CD14-positive monocyte (primary cell): ENCODE measurements around the gene PPFIBP1. TPM values are rescaled to one million over a fixed set of nuclear protein-coding genes. Genes with fewer than 3 reads are reported as not detected.

Experiments used
- DNase-seq, 3 donors: peaks; one replicate each; pipeline ENCODE4 v3.0.0-alpha.2; 2011 to 2022
- H2AFZ ChIP-seq: 2 replicates; pipeline ENCODE4 v1.6.0; 2012; ENCODE audit warnings: mild to moderate bottlenecking, low read depth, low read length, inconsistent platforms; ENCODE audit not compliant: insufficient read depth, poor library complexity, severe bottlenecking
- H3K27ac ChIP-seq, 2 donors: 1 replicate in 1 of 2; 2 replicates in 1 of 2; pipeline ENCODE4 v1.5.1; 2012 to 2013; ENCODE audit warnings: low read length in 2 of 2, control low read depth in 1 of 2, inconsistent platforms in 1 of 2, low read depth in 1 of 2, mild to moderate bottlenecking in 1 of 2
- H3K27me3 ChIP-seq, 2 donors: one replicate each; pipeline versions ENCODE4 v1.6.0 to v1.6.1; 2011 to 2013; ENCODE audit warnings: low read length in 2 of 2; ENCODE audit not compliant: control insufficient read depth in 2 of 2, insufficient read depth in 2 of 2
- H3K36me3 ChIP-seq, 2 donors: replicated peaks in 1 of 2; 1 replicate in 1 of 2; 2 replicates in 1 of 2; pipeline versions ENCODE4 v1.5.1 to v1.6.1; 2012 to 2013; ENCODE audit warnings: low read length in 2 of 2, control low read depth in 1 of 2, inconsistent platforms in 1 of 2, mild to moderate bottlenecking in 1 of 2; ENCODE audit not compliant: insufficient read depth in 2 of 2, control insufficient read depth in 1 of 2
- H3K4me1 ChIP-seq, 2 donors: 1 replicate in 1 of 2; 2 replicates in 1 of 2; pipeline versions ENCODE4 v1.5.1 to v1.6.1; 2012 to 2013; ENCODE audit warnings: low read length in 2 of 2, control low read depth in 1 of 2, inconsistent platforms in 1 of 2, mild to moderate bottlenecking in 1 of 2, moderate library complexity in 1 of 2; ENCODE audit not compliant: insufficient read depth in 2 of 2, control insufficient read depth in 1 of 2
- H3K4me2 ChIP-seq: replicated peaks from 2 replicates; pipeline ENCODE3; 2012; ENCODE audit warnings: low read length, moderate library complexity, mild to moderate bottlenecking; ENCODE audit not compliant: poor library complexity, severe bottlenecking; ENCODE audit errors: extremely low read depth
- H3K4me3 ChIP-seq, 3 experiments: fragments of 200-600 bp in 1 of 3; sonication (generic) in 1 of 3; replicated peaks in 1 of 3; 1 replicate in 2 of 3; 2 replicates in 1 of 3; pipeline ENCODE4 v1.5.1; 2011 to 2013; ENCODE audit warnings: low read length in 3 of 3, mild to moderate bottlenecking in 3 of 3, control low read depth in 2 of 3, low read depth in 2 of 3, inconsistent platforms in 1 of 3, moderate library complexity in 1 of 3
- H3K79me2 ChIP-seq: 2 replicates; pipeline ENCODE4 v1.6.0; 2012; ENCODE audit warnings: mild to moderate bottlenecking, control low read depth, inconsistent platforms, low read length, moderate library complexity; ENCODE audit not compliant: insufficient read depth
- H3K9ac ChIP-seq: 2 replicates; pipeline ENCODE4 v1.6.0; 2017; ENCODE audit warnings: low read length, mild to moderate bottlenecking; ENCODE audit not compliant: insufficient read depth, poor library complexity, severe bottlenecking
- H3K9me3 ChIP-seq, 2 donors: replicated peaks in 1 of 2; 1 replicate in 1 of 2; 2 replicates in 1 of 2; pipeline versions ENCODE4 v1.5.1 to v1.6.1; 2012 to 2013; ENCODE audit warnings: low read length in 2 of 2, control low read depth in 1 of 2; ENCODE audit not compliant: control insufficient read depth in 1 of 2, insufficient read depth in 1 of 2
- H4K20me1 ChIP-seq: 2 replicates; pipeline ENCODE4 v1.6.0; 2012; ENCODE audit warnings: mild to moderate bottlenecking, low read length, control low read depth, moderate library complexity; ENCODE audit not compliant: insufficient read depth
- H3K27ac Mint-ChIP-seq, 7 donors: one replicate each; pipeline ENCODE4 v1.8.0; 2020; ENCODE audit warnings: mild to moderate bottlenecking in 7 of 7, mixed read lengths in 7 of 7, moderate library complexity in 6 of 7, inconsistent platforms in 2 of 7
- H3K27me3 Mint-ChIP-seq, 3 donors: one replicate each; pipeline ENCODE4 v1.8.0; 2021 to 2022; ENCODE audit warnings: low read depth in 3 of 3, mild to moderate bottlenecking in 3 of 3, mixed read lengths in 3 of 3, moderate library complexity in 3 of 3, inconsistent platforms in 1 of 3
- H3K36me3 Mint-ChIP-seq, 2 donors: one replicate each; pipeline ENCODE4 v1.8.0; 2020; ENCODE audit warnings: mixed read lengths in 2 of 2, inconsistent platforms in 1 of 2, mild to moderate bottlenecking in 1 of 2
- H3K4me1 Mint-ChIP-seq: one replicate; pipeline ENCODE4 v1.8.0; 2020; ENCODE audit warnings: mild to moderate bottlenecking, mixed read lengths
- H3K4me3 Mint-ChIP-seq, 2 donors: one replicate each; pipeline ENCODE4 v1.8.0; 2020; ENCODE audit warnings: mild to moderate bottlenecking in 2 of 2, mixed read lengths in 2 of 2, moderate library complexity in 1 of 2
- H3K9me3 Mint-ChIP-seq, 7 donors: one replicate each; pipeline ENCODE4 v1.8.0; 2020 to 2022; ENCODE audit warnings: mixed read lengths in 7 of 7, mild to moderate bottlenecking in 6 of 7, moderate library complexity in 6 of 7, inconsistent platforms in 2 of 7
- WGBS: methylation state at CpG from one replicate; pipeline ENCODE4 v1.1.5; 2013; ENCODE audit warnings: missing lambda C conversion rate; ENCODE audit not compliant: insufficient coverage; 5-methylcytosine and 5-hydroxymethylcytosine counted together
- intact Hi-C, 2 donors: fragments of 100-400 bp; cut with micrococcal nuclease; formaldehyde crosslinking; loops; one replicate each; pipeline versions ENCODE4 v1.15.0 to v1.15.1; 2023
- polyA plus RNA-seq, 3 donors: library from polyadenylated mRNA; depleted of rRNA in 1 of 3; unstranded in 2 of 3; stranded (reverse) in 1 of 3; fragments of 300-500 nt in 2 of 3; fragments of >200 nt in 1 of 3; fragmentation: Illumina TruSeq in 2 of 3; gene quantifications; 1 replicate in 2 of 3; 2 replicates in 1 of 3; pipeline ENCODE4 v1.2.3, GENCODE V29; 2012 to 2021
- TF ChIP-seq, protein P1 (sequence below): fragments of 200-600 bp; IDR thresholded peaks from one replicate; pipeline ENCODE4 v1.8.0; 2022; ENCODE audit warnings: antibody characterized with exemption, mild to moderate bottlenecking

The PPFIBP1 gene
- polyA plus RNA-seq, 3 donors = 0.25 to 0.79 (median 0.53) TPM

DNA sequence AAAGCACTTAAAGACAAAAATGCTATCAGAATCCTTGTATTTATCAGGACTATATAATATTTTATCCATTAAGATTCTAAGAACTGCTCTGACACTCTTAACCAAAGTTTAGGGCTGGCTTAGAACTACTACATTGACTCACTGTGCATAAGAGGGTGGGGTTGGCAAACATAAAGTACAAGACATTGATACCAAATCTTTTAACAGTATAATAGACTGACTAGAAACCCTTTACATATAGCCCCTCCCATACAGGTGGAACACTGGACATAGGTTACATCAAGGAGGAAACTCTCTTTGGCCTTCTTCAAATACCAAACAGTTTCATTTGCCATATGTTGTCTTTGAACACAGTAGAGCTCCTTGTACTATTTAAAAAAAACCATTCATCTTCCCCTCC, 156.6 kb downstream of the PPFIBP1 start:
- no peak overlapping the region for H2AFZ ChIP-seq
- intact Hi-C loops = no loop called here
- no peak overlapping the region for H3K4me3 Mint-ChIP-seq
- DNase-seq = no peak
- H3K4me2 ChIP-seq = no peak overlapping the region
- no peak overlapping the region for H3K9ac ChIP-seq
- no peaks in the 10 kb centered on the region for H3K79me2 ChIP-seq
- no peak overlapping the region for H3K4me3 ChIP-seq
- H4K20me1 ChIP-seq = no peaks in the 10 kb centered on the region
- no peaks in the 10 kb centered on the region for H3K36me3 ChIP-seq
- no peaks in the 10 kb centered on the region for H3K4me1 ChIP-seq
- H3K4me1 Mint-ChIP-seq = no peaks in the 10 kb centered on the region
- peaks cover 0 to 2% (median 0%) of the 10 kb centered on the region in 7 donors for H3K9me3 Mint-ChIP-seq
- peaks cover 0 to 2% (median 2%) of the 10 kb centered on the region in 3 donors for H3K27me3 Mint-ChIP-seq
- H3K27ac Mint-ChIP-seq = no peak overlapping the region
- no peaks in the 10 kb centered on the region for H3K27me3 ChIP-seq
- peaks cover 0 to 2% of the 10 kb centered on the region in 2 donors for H3K36me3 Mint-ChIP-seq
- no peaks in the 10 kb centered on the region for H3K9me3 ChIP-seq
- no peak overlapping the region for H3K27ac ChIP-seq
- TF ChIP-seq, protein P1, sequence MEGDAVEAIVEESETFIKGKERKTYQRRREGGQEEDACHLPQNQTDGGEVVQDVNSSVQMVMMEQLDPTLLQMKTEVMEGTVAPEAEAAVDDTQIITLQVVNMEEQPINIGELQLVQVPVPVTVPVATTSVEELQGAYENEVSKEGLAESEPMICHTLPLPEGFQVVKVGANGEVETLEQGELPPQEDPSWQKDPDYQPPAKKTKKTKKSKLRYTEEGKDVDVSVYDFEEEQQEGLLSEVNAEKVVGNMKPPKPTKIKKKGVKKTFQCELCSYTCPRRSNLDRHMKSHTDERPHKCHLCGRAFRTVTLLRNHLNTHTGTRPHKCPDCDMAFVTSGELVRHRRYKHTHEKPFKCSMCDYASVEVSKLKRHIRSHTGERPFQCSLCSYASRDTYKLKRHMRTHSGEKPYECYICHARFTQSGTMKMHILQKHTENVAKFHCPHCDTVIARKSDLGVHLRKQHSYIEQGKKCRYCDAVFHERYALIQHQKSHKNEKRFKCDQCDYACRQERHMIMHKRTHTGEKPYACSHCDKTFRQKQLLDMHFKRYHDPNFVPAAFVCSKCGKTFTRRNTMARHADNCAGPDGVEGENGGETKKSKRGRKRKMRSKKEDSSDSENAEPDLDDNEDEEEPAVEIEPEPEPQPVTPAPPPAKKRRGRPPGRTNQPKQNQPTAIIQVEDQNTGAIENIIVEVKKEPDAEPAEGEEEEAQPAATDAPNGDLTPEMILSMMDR = no peak

DNA sequence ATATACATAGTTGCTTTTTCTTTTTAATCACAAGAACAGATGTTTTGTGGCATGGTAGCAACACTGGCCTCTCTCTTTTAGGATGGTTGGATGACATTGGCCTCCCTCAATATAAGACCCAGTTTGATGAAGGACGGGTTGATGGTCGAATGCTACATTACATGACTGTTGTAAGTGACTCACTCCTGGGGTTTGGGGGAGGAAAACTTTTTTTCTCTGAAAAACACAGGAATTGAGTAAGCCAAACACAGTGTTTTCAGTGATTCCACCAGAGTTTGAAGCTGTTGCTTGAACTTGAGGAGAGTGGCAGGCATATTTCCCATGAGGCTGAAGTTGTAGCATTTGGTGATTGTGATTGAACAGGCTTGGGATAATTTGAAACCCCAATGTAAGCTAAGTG, 158.5 kb downstream of the PPFIBP1 start:
- no peak overlapping the region for H3K27ac Mint-ChIP-seq
- Histone ChIP-seq H3K4me1 (no peaks in the 10 kb centered on the region), H3K9me3 (no peaks in the 10 kb centered on the region), H4K20me1 (no peaks in the 10 kb centered on the region), H3K27ac (no peak overlapping the region), H3K79me2 (no peaks in the 10 kb centered on the region), H2AFZ (no peak overlapping the region), H3K9ac (no peak overlapping the region), H3K27me3 (no peaks in the 10 kb centered on the region), H3K4me2 (no peak overlapping the region), H3K4me3 (no peak overlapping the region), H3K36me3 (no peaks in the 10 kb centered on the region)
- TF ChIP-seq, protein P1 = no peak
- no peak for DNase-seq
- peaks cover 0 to 2% (median 0%) of the 10 kb centered on the region in 7 donors for H3K9me3 Mint-ChIP-seq
- intact Hi-C loops = no loop called here
- H3K36me3 Mint-ChIP-seq = no peaks in the 10 kb centered on the region
- 100% methylated on average over 2 of the region's 2 CpGs for WGBS
- H3K4me3 Mint-ChIP-seq = no peak overlapping the region
- peaks cover 0 to 2% (median under 1%) of the 10 kb centered on the region in 3 donors for H3K27me3 Mint-ChIP-seq
- no peaks in the 10 kb centered on the region for H3K4me1 Mint-ChIP-seq
